IPS-18c (cell line): ENCODE results near the gene FAH.
"Not testable (repeated sequence)": the region's sequence is repeated elsewhere in the genome, so short reads cannot be mapped to it uniquely, and the experiment has no call there.

ENCODE experiments used
- H3K4me3 ChIP-seq: 2 replicates; pipeline ENCODE4 v1.7.0; 2013; ENCODE audit warnings: low read depth, mild to moderate bottlenecking, low read length, moderate library complexity; ENCODE audit not compliant: insufficient read depth
- H3K9me3 ChIP-seq: one replicate; pipeline ENCODE4 v1.6.1; 2013; ENCODE audit warnings: mild to moderate bottlenecking, low read length, moderate library complexity; ENCODE audit not compliant: control insufficient read depth, insufficient read depth

The FAH gene

DNA sequence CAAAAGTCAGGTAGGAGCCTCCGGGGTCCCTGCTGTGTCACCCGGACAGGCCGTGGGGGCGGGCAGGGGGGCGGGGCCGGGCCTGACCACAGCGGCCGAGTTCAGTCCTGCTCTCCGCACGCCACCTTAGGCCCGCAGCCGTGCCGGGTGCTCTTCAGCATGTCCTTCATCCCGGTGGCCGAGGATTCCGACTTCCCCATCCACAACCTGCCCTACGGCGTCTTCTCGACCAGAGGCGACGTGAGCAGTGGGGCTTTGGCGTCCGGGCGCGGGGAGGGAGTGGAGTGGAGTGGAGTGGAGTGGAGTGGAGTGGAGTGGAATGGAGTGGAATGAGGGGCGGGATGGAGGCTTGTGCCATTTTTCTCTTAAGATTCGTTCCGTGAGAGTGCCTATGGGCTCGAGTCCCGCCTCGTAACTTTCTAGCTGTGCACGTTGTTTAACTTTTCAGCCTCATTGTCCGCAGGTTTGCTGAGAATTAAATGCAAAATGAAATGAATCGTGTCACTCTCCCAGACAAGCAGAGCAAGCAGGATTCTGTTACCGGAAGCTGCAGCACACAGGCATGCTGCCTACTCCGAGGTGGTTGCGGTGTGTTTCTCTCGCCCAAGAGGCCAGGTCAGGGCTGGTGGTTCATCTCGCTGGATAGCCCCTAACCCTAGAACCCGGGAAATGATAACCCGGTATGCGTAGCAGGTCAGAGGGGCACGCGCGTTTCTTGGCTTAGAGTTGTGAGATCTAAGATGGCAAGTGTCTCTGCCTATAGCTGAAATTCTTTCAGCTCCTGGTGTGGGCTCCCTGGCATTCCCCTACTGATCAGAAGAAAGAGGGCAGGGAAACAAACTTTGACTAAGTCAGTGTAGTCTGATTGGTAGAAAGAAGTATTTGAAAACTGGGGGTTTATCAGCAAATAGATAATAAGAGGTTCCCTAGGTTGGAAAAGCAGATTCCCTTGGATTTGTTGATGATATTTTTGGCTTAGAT, at the start of gene FAH:
Gene FAH (plus strand): TSS at position 104 of the 981 bp plus-strand sequence. CDS start 56 bp downstream, at position 160.
- Histone ChIP-seq H3K9me3 (no peaks in the 10 kb centered on the region), H3K4me3 (peak within 1 kb of the TSS; percentile 76)

DNA sequence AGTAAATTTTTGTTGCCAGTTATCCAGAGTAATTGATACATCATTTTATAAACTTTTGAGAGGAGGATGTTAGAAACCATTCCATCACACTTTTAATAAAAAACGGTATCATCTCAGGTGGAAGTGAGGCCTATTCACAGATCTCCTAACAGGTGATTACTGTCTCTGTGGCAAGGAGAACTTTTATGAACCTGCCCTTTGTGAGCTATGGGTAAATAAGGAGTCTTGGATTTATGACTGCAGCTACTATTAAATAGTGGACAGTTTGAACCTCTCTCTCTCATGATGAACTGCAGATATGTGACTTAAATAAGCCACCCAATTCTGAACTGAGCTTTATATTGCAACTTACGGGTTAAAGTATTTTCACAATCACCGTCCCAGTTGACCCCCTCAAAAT, 47.6 kb upstream of the FAH start:
- no peak overlapping the region for H3K4me3 ChIP-seq

DNA sequence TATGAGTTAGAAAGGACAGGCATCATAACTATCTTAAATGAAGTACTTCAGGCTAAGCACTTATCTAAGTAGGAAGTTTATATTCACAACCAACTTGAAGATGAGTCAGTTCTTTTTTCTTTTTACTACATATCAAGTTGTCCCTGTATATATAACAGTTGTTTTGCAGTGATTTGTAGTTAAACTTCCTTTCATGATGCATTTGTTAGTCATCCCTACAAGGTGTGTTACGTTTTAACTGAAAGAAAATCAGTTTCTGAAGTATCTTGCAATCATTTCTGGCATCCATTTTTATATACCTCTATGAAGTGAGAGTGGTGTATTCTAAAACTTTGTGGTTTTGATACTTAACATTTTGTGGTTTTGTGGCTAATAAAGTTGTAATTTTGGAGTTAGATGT, 47.2 kb upstream of the FAH start:
- no peak overlapping the region for H3K4me3 ChIP-seq
- no peaks in the 10 kb centered on the region for H3K9me3 ChIP-seq

More for the DNA sequence above, 47.6 kb upstream of the FAH start:
- H3K9me3 ChIP-seq: no peaks in the 10 kb centered on the region

DNA sequence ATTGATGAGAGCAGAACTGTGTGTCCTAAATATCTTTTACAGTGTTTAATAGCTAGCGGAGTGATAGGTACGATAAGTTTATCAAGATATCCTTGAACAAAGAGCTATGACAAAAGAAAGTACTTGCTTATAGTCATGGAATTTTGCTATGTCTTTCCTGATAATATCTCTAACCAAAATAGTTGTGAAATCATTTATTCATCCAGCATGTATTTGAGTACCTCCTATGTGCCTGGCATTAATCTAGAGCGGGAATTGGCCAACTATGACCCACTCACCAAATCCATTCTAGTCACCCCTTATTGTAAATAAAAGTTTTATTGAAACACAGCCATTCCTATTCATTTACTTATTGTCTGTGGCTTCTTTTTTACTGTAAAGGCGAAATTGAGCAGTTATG, 46.7 kb upstream of the FAH start:
- Histone ChIP-seq H3K4me3 (no peak overlapping the region), H3K9me3 (no peaks in the 10 kb centered on the region)

DNA sequence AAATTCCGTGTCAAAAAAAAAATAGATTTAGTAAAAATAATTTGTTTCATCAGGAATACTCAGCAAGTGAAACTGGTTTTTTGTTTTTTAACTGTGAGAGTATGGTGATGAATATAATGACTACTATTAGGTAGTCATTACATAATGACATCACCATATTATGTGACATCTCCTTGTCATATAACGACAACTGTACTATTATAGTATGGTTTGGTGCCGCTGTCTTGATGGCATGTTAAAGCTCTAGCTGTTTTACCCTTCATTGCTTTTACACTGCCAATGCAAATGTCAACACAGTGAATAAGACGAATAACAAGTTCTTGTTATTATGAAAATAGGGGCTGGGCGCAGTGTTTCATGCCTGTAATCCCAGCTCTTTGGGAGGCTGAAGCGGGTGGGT, 45.6 kb upstream of the FAH start:
- H3K9me3 ChIP-seq: no peaks in the 10 kb centered on the region
- H3K4me3 ChIP-seq: no peak overlapping the region

DNA sequence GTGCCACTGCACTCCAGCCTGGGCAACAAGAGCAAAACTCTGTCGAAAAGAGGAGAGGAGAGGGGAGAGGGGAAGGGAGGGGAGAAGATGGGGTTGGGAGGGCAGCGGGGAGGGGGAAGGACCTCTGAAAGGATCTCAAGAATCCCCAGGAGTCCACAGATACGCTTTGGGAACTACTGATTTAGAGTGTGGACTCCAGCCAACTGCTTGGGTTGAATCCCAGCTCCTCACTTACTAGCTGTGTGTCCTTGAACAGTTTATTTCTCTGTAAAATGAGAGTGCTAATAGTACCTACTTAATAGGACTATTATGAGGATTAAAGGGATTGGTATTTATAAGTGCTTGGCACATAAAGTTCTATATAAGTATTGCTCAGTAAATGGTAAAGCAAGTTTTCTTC, 45.0 kb upstream of the FAH start:
- Histone ChIP-seq H3K4me3 (no peak overlapping the region), H3K9me3 (no peaks in the 10 kb centered on the region)

DNA sequence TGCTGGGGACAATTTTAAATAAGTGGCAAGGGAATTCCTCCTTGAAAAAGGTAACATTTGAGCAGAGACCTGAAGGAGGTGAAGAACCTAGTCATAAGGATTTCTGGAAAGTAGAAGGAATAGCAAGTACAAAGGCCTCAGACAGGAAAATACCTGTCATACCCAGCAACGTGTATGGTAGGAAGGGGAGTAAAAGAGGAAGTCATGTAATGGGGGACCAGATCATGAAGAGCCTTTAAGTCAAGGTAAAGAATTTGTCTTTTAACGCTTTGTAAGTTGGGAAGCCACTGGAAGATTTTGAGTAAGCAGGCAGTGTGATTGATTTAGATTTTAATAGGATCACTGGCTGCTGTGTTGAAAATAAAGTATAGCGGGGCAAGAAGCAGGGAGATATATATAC, 43.4 kb upstream of the FAH start:
- H3K4me3 ChIP-seq: no peak overlapping the region

DNA sequence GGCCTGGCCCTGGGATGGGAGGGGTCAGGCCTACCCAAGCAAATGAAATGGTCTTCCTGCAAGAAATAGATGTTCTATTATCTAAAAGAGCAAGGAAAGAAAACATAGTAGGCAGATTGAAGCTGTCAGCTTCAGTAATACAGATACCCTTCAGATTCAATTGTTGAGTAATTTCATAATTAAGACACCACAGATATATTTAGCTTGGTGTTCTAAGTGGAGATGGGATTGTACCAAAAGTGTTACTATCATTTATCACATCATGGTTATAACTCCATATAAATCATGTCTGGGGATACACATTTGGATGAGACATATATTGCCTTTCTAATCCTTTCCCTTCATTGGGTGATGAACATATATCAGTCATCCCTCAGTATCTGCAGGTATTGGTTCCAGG, 41.9 kb upstream of the FAH start:
- Histone ChIP-seq H3K9me3 (no peaks in the 10 kb centered on the region), H3K4me3 (no peak overlapping the region)

More for the DNA sequence above, 43.4 kb upstream of the FAH start:
- no peaks in the 10 kb centered on the region for H3K9me3 ChIP-seq

DNA sequence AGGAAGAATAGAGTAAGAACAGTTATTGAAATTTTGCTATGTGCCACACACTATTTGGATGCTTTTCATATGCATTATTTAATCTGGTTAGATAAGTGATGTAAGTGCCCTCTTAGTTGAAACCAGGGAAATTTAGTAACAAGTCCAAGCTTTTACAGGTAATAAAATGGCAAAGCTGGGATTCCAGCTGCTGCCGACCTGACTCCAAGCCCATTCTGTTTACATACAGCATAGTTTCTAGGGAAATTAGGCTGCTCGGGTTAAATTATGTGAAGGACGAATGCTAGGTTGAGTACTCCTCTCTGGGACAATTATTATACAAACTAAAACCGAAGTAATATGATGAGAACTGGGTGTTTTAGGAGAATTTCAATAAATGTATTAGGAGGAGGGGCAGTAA, 38.7 kb upstream of the FAH start:
- no peaks in the 10 kb centered on the region for H3K9me3 ChIP-seq
- no peak overlapping the region for H3K4me3 ChIP-seq

DNA sequence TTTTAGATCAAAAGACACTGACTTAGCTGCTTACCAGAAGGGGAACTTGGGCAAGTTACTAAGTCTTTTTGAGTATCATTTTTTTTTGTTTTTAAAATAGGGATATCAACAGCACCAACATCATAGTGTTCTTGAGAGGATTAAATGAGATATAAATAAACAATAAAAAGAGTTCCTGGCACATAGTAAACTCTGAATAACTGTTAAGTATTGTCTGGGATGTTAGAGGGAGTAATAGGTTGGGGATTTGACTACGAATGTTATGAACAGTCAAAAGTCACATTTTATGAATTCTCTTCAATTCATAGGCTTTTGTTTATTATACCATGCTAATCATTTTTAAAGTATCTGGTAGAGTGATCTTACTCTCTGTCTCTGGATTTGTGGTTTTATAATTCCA, 37.8 kb upstream of the FAH start:
- Histone ChIP-seq H3K9me3 (no peaks in the 10 kb centered on the region), H3K4me3 (no peak overlapping the region)

DNA sequence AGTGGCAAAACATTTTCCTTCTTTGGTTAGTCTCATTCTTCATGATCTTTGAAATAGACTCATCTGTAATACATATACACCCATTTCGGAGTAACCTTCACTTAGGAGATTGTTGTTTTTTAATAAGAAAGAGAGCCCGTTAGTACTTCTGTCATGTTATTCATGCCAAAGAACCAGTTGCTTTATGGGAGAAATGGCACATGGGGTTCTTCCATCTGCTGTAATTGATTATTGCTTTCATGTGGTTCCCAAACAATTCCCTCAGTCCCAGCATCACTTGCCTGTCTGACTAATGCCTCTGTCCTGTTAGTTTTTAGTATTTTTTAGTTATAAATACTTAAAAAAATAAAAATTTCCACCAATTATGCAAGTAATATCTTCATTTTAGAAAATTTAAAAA, 33.8 kb upstream of the FAH start:
- H3K4me3 ChIP-seq: no peak overlapping the region

DNA sequence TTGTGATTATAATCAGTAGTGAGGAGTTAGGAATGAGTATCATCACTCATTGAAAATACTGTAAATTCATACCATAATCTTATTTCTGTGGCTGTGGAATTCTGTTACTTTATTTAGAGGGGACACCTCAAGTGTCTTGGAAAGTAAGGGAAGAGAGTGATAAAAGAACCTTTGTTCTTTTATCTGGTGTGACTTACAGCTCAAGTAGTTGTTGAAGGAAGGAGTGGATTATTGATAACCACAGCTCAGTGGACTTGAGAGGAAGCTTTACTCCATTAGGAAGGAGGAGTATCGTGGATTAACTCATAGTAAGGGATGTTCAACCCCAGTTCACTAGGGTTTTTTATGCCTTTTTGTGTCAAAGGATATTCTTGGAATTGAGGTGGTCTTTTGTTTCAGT, 32.2 kb upstream of the FAH start:
- Histone ChIP-seq H3K9me3 (no peaks in the 10 kb centered on the region), H3K4me3 (no peak overlapping the region)

More for the DNA sequence above, 33.8 kb upstream of the FAH start:
- no peaks in the 10 kb centered on the region for H3K9me3 ChIP-seq

DNA sequence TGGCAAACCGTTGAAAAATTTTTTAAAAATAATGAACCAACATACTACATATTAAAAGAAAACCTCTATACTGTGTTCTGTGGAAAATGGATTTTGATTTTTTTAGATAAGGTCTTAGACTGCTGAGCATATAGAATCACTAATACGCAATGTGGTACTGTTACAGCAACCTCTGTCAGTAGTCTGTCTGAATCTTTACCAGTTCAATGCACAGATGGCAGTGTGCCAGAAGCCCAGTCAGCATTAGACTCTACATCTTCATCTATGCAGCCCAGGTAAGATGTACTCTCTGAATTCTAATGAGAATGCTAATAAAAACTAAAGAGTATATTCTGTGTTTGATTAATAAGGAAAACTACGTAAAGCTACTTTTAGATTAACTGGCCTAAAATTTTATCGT, 31.3 kb upstream of the FAH start:
- no peak overlapping the region for H3K4me3 ChIP-seq
- no peaks in the 10 kb centered on the region for H3K9me3 ChIP-seq

DNA sequence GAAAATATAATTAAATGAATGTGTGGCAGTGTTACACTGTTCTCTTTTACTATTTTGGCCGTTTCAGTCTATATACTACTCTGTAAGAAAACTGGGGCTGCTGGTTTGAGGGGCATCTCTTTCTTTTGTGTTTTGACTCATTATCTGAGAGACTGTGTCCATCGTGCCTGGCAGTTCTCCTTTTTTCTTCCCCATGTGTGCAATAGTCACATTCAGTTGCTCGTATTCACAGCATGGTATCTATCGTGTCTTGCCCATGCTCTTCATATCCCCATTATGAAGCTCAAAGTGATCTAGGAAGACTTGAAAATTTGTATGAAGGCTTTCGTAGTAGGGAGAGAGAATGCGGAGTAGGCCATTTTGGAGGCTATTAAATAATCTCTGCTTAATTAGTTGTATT, 29.8 kb upstream of the FAH start:
- Histone ChIP-seq H3K4me3 (no peak overlapping the region), H3K9me3 (no peaks in the 10 kb centered on the region)

DNA sequence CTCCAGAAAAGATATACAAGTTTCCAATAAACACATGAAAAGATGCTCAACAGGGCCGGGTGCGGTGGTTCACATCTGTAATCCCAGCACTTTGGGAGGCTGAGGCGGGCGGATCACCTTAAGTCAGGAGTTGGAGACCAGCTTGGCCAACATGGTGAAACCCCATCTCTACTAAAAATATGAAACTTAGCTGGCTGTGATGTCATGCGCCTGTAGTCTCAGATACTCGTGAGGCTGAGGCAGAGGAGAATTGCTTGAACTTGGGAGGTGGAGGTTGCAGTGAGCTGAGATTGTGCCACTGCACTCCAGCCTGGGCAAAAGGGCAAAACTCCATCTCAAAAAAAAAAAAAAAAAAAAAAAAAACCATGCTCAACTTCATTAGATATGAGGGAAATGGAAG, 25.5 kb upstream of the FAH start:
- not testable (repeated sequence) for H3K9me3 ChIP-seq, H3K4me3 ChIP-seq

DNA sequence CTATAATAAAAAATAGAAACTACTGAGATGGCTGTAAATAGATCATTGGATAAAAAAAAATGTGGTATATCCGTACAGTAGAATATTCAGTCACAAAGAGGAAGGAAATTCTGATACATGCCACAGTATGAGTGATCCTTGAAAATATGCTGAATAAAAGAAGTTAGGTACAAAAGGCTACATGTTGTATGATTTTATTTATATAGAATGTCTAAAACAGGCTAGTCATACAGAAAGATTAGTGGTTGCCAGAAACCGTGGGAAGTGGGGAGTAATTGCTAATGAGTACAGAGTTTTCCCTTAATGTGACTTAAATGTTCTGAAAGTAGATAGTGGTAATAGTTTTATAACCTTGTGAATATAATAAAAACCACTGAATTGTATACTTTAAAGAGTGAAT, 24.9 kb upstream of the FAH start:
- Histone ChIP-seq H3K4me3 (no peak overlapping the region), H3K9me3 (no peaks in the 10 kb centered on the region)

DNA sequence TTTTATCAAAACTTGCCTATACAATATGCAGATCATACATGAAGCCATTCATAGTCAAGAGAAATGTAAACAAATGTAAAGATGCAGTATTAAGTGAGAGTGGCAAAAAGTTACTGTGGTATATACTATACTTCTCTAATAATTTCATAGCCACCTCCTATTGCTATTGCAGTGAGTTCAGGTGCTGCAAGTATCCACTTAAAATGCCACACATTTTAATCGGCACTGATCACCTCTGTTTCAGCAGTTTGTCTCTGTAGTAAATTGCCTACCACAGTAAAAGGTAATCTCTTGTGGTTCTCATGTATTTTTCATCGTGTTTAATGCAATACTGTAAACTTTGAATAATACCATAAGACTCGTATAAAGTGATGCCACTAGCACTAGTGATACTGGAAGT, 20.4 kb upstream of the FAH start:
- no peak overlapping the region for H3K4me3 ChIP-seq
- no peaks in the 10 kb centered on the region for H3K9me3 ChIP-seq

DNA sequence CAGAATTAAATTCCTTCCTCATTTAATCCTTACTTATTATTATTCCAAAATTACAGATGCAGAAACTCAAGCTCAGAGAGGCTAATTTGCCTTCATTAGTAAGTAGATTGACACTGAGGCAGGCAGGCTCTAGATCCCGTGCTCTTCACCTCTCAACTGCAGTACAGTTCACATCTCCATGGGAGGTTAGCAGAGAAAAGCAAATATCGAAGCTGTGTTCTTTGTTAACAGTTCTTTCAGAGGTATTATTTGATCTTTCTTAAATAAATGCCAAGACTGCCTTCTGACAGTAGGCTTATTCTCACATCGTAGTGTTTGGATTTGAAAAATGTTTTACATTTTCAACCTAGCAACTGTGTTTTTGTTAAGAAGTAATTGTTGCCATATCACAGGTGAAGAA, 15.9 kb upstream of the FAH start:
- Histone ChIP-seq H3K4me3 (no peak overlapping the region), H3K9me3 (no peaks in the 10 kb centered on the region)

DNA sequence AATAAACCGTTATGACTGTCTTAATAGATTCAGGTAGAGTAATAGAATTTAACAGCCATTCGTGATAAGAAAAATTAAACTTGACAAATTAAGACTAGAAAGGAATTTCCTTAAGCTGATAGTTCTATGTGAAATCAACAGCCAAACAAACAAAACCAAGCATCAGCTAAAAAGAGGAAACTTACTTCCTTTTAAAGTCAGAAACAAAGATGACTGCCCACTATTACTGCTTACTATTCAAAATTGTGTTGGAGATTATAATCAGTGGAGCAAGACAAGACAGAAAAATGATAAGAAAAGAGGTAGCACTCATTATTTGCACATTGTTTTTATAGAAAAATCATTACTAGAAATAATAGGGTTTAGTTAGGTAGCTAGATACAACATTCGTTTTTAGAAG, 13.8 kb upstream of the FAH start:
- Histone ChIP-seq H3K9me3 (no peaks in the 10 kb centered on the region), H3K4me3 (no peak overlapping the region)
